ENCODE results near the gene EHD1. TPM values are rescaled to one million over a fixed set of nuclear protein-coding genes. Genes with fewer than 3 reads are reported as not detected.
A peak's percentile ranks its signal among the peaks of the same experiment; 100 is the strongest.

EHD1 gene
- polyA plus RNA-seq, 1 donor (not counting 4 experiments of a cell fraction or from before 2014, with no cell fraction given), result 73.9 TPM

GRCh38 chr11:64864135-64864472 is 14.3 kb downstream of the EHD1 start:
- no peak overlapping the region for H2AFZ ChIP-seq (ENCODE audit: control insufficient read depth, low read length)
- no peaks in the 10 kb centered on the region for H3K9me3 ChIP-seq (ENCODE audit: control insufficient read depth, low read depth, low read length)
- no peak for DNase-seq (ENCODE audit: low read depth, low spot score)
- H3K79me2 ChIP-seq (ENCODE audit: control insufficient read depth, insufficient read depth, low read length), result peaks cover 80% of the 10 kb centered on the region
- H3K27ac ChIP-seq (ENCODE audit: control insufficient read depth, insufficient read depth, low read length), result peak overlapping the region; percentile 74
- H3K9me1 ChIP-seq (ENCODE audit: control insufficient read depth, extremely low read depth, insufficient read depth, low read length), result peaks cover 11% of the 10 kb centered on the region
- H3K27me3 ChIP-seq (ENCODE audit: control insufficient read depth, extremely low read depth, insufficient read depth, low read length), result no peaks in the 10 kb centered on the region
- H3K4me2 ChIP-seq (ENCODE audit: control insufficient read depth, extremely low read depth, insufficient read depth, low read depth, low read length), result peak overlapping the region; percentile 74
- peaks cover 62% of the 10 kb centered on the region for H3K4me1 ChIP-seq (ENCODE audit: control insufficient read depth, extremely low read depth, insufficient read depth, low read length)
- dilution Hi-C loops (cut with MboI; ENCODE audit: extremely low pct_ligation_motif_present, low sequenced_read_pairs), result no loop called here
- FAIRE-seq, result no peak
- H4K20me1 ChIP-seq (ENCODE audit: control insufficient read depth, extremely low read depth, insufficient read depth, low read length), result peaks cover 3% of the 10 kb centered on the region
- peak overlapping the region; percentile 60 for H3K9ac ChIP-seq (ENCODE audit: control insufficient read depth, extremely low read depth, insufficient read depth, low read length)
- H3K36me3 ChIP-seq (ENCODE audit: control insufficient read depth in 2 of 2, extremely low read depth in 1 of 2, insufficient read depth in 2 of 2, low read length in 2 of 2), result peaks cover 12 to 15% of the 10 kb centered on the region in 2 experiments
- H3K4me3 ChIP-seq (ENCODE audit: control insufficient read depth in 2 of 3, extremely low read depth in 1 of 3, insufficient read depth in 2 of 3, low read depth in 1 of 3, low read length in 3 of 3), result peak overlapping the region in 1 of 3 experiments; percentile 4
- TF ChIP-seq, protein P1, sequence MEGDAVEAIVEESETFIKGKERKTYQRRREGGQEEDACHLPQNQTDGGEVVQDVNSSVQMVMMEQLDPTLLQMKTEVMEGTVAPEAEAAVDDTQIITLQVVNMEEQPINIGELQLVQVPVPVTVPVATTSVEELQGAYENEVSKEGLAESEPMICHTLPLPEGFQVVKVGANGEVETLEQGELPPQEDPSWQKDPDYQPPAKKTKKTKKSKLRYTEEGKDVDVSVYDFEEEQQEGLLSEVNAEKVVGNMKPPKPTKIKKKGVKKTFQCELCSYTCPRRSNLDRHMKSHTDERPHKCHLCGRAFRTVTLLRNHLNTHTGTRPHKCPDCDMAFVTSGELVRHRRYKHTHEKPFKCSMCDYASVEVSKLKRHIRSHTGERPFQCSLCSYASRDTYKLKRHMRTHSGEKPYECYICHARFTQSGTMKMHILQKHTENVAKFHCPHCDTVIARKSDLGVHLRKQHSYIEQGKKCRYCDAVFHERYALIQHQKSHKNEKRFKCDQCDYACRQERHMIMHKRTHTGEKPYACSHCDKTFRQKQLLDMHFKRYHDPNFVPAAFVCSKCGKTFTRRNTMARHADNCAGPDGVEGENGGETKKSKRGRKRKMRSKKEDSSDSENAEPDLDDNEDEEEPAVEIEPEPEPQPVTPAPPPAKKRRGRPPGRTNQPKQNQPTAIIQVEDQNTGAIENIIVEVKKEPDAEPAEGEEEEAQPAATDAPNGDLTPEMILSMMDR (optimal IDR thresholded peaks at IDR 0.05 in 1 of 3, IDR thresholded peaks at IDR 0.05 in 1 of 3, conservative IDR thresholded peaks at IDR 0.05 in 1 of 3; ENCODE audit: extremely low read depth in 1 of 3, insufficient read depth in 2 of 3, low read length in 3 of 3), result no peak
- no peak for TF ChIP-seq EZH2 (IDR thresholded peaks at IDR 0.05; ENCODE audit: low read length)

GRCh38 chr11:64863391-64864060 is 14.9 kb downstream of the EHD1 start:
- dilution Hi-C loops (cut with MboI; ENCODE audit: extremely low pct_ligation_motif_present, low sequenced_read_pairs), result no loop called here
- Histone ChIP-seq H3K4me2 (ENCODE audit: control insufficient read depth, extremely low read depth, insufficient read depth, low read depth, low read length) (peak overlapping the region; percentile 74), H3K79me2 (ENCODE audit: control insufficient read depth, insufficient read depth, low read length) (peaks cover 80% of the 10 kb centered on the region), H2AFZ (ENCODE audit: control insufficient read depth, low read length) (no peak overlapping the region), H3K27me3 (ENCODE audit: control insufficient read depth, extremely low read depth, insufficient read depth, low read length) (no peaks in the 10 kb centered on the region), H3K4me1 (ENCODE audit: control insufficient read depth, extremely low read depth, insufficient read depth, low read length) (peaks cover 56% of the 10 kb centered on the region), H3K9me1 (ENCODE audit: control insufficient read depth, extremely low read depth, insufficient read depth, low read length) (peaks cover 8% of the 10 kb centered on the region), H3K4me3 (ENCODE audit: control insufficient read depth in 2 of 3, extremely low read depth in 1 of 3, insufficient read depth in 2 of 3, low read depth in 1 of 3, low read length in 3 of 3) (no peak overlapping the region), H3K9ac (ENCODE audit: control insufficient read depth, extremely low read depth, insufficient read depth, low read length) (peak overlapping the region; percentile 60), H3K36me3 (ENCODE audit: control insufficient read depth in 2 of 2, extremely low read depth in 1 of 2, insufficient read depth in 2 of 2, low read length in 2 of 2) (peaks cover 18% of the 10 kb centered on the region in 2 experiments), H4K20me1 (ENCODE audit: control insufficient read depth, extremely low read depth, insufficient read depth, low read length) (peaks cover 3% of the 10 kb centered on the region), H3K27ac (ENCODE audit: control insufficient read depth, insufficient read depth, low read length) (peak overlapping the region; percentile 74), H3K9me3 (ENCODE audit: control insufficient read depth, low read depth, low read length) (no peaks in the 10 kb centered on the region)
- FAIRE-seq (no peak), DNase-seq (ENCODE audit: low read depth, low spot score) (no peak)
- TF ChIP-seq, protein P1 (optimal IDR thresholded peaks at IDR 0.05 in 1 of 3, IDR thresholded peaks at IDR 0.05 in 1 of 3, conservative IDR thresholded peaks at IDR 0.05 in 1 of 3; ENCODE audit: extremely low read depth in 1 of 3, insufficient read depth in 2 of 3, low read length in 3 of 3), result no peak
- TF ChIP-seq EZH2 (IDR thresholded peaks at IDR 0.05; ENCODE audit: low read length), result no peak
